NCI-H526 (cell line): ENCODE results near the gene CYP2C8.
"Not testable (repeated sequence)": the region's sequence is repeated elsewhere in the genome, so short reads cannot be mapped to it uniquely, and the experiment has no call there.

Experiments
- DNase-seq, 2 experiments: peaks; one replicate each; lab custom pipeline; 2025; lab: John Stamatoyannopoulos, UW

CYP2C8 gene

DNA sequence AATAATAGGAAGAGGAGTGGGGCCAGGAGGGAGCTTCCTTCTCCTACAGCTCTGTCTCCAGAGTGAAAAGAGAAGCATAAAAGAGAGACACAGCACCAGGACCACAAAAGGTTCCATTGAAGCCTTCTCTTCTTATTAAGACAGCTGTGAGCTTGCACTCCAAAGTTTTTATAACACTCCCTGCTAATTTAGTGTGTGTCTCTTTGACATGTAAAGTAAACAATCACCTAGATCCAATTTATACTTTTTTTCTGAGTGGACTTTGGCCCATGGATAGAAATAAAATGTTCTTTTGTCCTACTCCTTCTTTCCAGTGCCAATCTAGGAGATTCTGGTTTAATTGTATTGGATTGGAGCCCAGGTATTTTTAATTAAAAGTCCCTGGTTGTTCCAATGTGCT is at the start of gene CYP2C8:
Gene CYP2C8 (minus strand): TSS at position 212 of the 400 bp plus-strand sequence. CDS start 95 bp downstream, at position 117.
- DNase-seq = no peak

DNA sequence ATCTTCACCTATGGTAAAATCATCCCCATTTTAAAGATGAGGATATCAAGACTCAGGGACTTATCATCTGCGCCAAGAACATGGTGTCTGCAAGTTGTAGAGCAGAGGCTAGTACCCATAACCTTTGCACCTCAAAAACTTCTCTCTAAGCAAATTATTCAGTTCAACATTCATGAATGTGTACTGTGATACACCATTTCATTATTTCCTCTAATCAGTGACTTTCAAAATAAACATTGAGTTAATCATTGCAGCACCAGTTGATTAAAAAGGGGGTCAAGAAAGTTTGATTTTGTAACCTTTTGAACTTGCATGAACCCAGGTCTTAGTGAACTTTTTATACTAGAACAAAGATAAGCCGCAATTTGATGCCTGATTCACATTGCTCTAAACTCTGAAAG is 47.6 kb upstream of the CYP2C8 start:
- no peak for DNase-seq

DNA sequence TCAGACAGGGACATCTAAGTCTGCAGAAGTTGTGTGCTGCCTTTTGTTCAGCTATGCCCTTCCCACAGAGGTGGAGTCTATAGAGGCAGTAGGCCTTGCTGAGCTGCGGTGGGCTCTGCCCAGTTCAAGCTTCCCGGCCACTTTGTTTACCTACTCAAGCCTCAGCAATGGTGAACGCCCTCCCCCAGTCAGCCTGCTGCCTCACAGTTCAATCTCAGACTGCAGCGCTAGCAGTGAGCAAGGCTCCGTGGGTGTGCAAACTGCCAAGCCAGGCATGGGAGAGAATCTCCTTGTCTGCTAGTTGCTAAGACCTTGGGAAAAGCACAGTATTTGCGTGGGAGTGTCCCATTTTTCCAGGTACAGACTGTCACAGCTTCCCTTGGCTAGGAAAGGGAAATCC is 41.5 kb upstream of the CYP2C8 start:
- DNase-seq = not testable (repeated sequence)

DNA sequence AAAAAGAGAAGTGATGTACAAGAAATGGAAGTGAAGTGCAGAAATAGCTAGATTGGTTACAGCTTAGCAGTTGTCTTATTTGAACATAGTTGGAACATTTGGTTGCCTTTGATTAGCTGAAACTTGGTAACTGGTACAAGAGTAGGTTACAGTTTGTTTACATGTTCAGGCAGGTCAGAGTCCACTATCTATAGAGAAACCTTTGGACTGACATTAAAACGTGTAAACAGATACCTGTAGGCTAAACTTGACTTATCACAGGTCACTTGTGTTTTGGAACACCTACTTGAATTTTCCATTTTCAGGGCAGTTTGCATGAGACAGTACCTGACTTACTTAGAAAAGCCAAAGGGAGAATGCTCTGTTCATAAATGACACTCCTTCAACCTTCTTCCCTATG is 28.5 kb upstream of the CYP2C8 start:
- peak; percentile 42 to 58 for DNase-seq

DNA sequence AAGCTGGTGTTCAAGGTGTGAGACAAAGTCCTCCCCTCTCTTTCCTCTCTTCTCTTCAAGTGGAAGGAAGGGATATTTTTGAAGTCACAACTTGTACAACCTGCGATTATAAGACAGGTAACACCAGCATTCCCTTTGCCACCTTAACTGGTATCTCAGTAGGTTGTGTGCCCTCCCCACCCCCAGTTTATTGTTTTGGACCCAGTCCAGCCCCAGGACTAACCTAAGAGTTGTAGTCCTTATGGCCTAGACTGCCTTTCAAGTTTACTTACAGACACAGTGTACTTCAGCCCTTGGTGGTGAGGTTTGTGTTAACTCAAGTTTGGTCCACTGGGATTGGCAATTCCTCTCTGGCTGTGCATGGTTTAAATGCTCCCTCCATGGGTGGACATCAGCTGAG is 26.8 kb upstream of the CYP2C8 start:
- DNase-seq = no peak

DNA sequence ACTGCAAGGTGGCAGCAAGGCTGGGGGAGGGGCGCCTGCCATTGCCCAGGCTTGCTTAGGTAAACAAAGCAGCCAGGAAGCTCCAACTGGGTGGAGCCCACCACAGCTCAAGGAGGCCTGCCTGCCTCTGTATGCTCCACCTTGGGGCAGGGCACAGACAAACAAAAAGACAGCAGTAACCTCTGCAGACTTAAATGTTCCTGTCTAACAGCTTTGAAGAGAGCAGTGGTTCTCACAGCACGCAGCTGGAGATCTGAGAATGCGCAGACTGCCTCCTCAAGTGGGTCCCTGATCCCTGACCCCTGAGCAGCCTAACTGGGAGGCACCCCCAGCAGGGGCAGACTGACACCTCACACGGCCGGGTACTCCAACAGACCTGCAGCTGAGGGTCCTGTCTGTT is 10.3 kb upstream of the CYP2C8 start:
- DNase-seq = not testable (repeated sequence)

DNA sequence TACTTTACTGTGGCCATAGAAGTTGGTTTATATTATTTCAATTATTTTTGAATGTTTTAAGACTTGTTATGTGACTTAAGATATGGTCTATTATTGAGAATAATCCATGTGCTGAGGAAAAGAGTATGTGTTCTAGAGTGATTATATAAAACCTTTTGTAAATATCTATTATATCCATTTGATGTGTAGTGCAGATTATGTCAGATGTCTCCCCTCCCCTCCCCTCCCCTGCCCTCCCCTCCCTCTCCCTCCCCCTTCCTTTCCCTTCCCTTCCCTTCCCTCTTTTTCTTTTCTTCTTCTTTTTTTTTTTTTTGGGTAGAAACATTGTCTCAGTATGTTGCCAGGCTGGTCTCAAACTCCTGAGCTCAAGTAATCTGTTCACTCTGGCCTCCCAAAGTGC is 8.3 kb upstream of the CYP2C8 start:
- DNase-seq = no peak

DNA sequence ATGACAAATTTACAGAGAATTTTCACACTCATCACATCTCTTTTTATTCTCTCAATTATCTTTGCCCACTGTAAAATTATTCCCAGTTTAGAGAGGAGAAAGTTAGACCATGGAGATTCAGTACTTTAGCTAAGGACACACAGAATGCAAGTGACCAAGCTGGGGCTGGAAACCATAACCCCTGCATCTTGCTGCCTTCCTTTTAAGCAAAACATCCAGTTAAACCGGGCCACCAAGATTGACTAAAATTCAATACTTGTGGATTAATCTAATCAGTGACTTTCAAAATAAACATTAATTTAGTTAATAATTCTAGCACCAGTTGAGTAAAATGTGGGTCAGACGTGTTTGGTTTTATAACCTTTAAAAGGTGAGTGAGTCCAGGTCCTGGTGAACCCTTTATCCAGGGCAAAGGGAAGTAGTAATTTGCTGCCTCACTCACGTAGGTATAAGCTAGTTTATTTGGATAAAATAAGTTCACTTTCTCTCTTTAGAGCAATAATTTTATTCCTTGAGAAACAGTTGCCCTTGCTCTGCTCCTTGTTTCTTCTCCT is 1.9 kb upstream of the CYP2C8 start:
- DNase-seq = no peak

DNA sequence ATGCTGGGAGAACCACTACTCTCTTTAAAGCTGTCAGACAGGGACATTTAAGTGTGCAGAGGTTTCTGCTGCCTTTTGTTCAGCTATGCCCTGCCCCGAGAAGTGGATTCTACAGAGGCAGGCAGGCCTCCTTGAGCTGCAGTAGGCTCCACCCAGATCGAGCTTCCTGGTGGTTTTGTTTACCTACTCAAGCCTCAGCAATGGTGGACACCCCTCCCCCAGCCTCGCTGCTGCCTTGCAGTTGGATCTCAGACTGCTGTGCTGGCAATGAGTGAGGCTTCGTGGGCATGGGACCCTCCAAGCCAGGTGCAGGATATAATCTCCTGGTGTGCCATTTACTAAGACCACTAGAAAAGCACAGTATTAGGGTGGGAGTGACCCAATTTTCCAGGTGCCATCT is 5.2 kb downstream of the CYP2C8 start:
- DNase-seq = not testable (repeated sequence)

DNA sequence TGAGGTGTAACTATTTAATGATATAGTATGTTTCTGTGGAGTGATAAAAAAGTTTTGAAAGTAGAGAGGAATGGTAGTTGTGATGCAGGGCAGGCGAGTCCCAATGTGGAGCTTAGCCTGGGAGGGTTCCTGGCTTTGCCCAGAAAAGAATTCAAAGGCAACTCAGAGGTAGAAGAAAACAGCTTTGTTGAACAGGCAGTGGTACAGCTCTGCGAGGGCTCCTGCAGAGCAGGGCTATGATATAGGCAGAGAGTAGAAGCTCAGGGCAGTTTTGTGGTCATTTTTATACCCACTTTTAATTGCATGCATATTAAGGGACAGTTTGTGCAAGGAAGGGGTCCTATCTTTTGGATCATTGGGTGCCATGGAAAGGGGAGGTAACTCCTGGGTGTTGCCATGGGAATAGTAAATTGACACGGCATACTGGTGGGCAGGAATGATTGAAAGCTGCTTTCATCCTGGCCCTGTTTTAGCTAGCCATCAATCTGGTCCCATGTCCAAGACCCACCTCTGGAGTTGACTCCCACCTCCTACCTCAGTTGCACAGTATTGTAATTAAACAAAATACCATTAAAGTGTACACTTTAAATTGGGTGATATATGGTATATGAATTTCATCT is 12.4 kb downstream of the CYP2C8 start:
- no peak for DNase-seq

DNA sequence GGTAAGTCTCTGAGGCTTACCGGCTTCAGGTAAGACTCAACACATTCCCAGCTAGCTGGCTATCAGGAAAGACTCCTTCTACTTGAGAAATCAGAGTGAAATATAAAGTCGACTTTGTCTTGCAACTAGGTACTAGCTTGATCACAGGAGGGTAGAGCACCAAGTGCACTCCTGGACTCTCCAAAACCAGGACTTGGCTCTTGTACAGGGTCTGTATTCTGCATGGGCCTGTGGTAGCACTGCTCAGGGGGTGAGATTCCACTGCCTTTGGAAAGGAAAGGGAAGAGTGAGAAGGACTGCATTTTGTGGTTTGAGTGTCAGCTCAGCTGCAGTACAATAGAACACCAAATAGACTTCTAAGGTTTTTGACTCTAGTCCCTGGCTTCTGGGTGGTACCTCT is 19.4 kb downstream of the CYP2C8 start:
- DNase-seq = no peak

DNA sequence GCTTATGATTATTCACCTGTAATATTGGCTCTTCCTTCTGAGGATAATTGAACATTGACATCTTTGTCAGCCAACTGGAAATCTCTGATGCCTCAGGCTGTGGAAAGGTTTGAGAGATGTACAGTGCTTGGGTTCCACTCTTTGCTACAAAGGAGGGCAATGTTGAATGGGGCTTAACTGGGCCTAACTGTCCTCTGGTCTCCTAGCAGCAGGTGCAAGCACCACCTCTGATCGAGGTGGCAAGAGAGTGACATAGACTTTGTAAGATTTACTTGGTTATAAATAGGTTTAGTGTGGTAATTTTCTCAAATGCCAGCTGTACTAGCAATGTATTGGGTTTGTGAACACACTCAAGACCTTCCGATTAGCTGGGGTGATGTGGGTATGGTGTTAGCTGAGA is 21.1 kb downstream of the CYP2C8 start:
- no peak for DNase-seq

DNA sequence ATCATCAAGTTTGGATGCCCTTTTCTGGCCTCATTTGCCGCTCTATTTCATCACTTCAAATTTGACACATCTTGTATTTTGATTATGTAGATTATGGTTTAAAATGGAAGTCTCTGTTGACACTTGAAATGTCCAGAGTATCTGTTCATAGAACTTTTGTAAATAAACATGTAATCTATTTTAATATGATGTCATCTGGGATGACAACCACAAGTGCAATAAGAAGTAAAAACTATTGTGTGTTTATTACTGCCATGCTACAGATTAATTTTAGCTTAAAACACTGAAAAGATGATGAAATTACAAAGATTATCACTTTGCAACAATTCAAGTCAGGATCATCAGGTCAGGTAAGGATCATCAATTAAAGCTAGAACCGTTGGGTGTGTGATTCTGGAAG is 30.0 kb downstream of the CYP2C8 start:
- DNase-seq = no peak

DNA sequence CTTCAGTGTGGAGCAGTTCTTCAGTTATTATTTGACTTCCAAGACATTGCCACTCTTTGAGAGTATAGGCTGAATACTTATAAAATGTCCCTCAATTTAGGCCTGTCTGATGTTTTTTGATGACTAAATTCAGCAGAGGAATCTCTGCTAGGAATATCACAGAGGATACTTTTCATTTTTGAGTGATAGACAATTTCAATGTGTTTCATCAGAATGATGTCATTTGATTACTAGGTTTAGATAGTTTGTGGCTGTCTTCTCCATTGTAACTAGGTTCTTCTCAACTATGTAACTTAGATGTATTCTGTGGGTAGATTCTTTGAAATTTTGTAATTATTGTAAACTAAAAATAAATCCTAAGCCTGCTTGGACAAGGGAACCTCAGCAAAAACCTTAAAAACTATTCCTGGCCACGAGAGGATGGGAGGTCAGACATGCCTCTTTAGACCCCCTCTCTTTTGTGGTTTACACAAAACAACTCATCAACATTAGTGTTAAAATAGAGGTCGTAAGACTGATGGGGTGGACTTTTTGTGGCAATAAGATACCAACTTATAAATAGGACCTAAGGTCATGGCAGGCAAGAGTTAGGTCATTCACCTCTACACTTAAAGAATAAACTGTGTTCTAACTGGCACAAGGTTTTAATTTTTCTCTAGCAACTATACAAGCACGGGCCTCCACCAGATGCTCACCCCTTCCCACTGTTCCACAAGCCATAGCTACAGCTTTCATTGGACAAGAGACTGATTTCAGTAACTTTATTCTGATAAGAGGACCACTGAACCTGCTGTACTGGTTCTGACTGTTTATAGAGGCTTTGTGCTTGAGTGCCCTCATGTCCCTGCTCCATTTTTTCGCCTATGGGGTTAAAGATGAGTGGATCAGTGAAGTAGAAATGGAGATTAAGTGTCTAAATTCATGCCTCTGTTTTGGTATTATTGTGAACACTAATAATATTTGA is 33.7 kb downstream of the CYP2C8 start:
- peak in 1 of 2 experiments; percentile 6 for DNase-seq

DNA sequence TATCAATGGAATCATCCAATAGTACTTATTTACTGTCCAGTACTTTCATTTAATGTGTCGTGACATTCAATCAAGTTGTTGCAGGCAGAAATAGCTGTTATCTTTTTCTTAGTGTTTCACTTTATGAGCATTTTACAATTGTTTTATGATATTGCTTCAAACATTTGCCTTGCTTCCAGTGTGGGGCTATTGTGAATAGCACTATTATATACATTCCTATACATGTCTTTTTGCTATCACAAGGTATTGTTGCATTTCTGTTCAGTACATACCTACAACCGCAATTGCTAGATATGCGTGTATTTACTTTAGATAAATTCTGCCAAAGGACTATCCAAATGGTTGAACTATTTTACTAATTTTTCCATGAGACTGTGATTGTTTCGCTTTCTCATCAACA is 34.9 kb downstream of the CYP2C8 start:
- DNase-seq = peak in 1 of 2 experiments; percentile 23

DNA sequence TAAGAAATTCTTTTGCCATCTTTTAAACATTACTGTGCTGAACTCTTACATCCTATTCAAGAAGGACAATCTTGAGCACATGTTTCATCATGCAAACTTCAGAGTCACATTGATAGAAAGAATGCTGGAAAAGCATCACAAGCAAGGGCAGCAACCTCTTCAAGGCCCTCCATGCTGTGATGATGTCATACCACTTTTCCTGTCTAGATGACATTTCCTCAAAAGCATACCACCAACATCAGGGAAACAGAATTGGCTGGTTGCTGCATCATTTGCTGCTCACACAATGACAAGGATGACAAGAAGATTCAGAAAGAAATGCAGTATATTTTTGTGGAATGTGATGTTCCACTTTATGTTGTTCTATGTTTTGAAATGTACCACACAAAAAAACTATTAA is 37.6 kb downstream of the CYP2C8 start:
- DNase-seq = no peak

DNA sequence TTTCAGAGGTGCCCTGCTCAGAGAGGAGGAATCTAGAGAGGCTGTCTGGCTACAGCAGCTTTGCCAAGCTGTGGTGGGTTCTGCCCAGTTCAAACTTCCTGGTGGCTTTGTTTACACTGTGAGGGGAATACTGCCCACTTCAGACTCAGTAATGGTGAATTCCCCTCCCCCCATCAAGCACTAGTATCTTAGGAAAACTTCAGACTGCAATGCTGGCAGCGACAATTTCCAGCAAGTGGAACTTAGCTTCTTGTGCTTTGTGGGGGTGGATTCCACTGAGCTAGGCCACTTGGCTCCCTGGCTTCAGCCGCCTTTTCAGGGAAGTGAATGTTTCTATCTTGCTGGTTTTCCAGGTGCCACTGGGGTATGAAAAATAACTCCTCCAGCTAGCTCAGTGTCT is 42.8 kb downstream of the CYP2C8 start:
- no peak for DNase-seq

DNA sequence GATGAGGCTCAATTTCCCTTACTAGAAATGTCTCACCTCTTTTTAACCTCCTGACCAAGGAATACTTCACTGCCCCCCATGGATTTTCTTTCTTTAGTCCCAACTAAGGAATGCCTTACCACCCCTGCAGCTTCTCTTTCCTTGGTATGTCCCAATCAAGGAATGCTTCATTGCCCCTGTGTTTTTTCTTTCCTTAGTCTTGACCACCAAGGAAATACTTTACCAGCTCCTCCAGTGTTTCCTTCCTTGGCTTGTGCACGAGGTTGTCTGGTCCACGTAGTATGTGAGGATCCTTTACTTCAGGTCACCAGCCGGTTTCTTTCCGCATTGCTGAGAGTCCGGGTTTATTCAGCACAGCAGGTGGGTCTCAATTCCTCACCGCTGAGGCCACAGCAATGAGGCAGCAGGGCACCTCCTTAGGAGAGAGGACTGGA is 71.5 kb downstream of the CYP2C8 start:
- DNase-seq = no peak

DNA sequence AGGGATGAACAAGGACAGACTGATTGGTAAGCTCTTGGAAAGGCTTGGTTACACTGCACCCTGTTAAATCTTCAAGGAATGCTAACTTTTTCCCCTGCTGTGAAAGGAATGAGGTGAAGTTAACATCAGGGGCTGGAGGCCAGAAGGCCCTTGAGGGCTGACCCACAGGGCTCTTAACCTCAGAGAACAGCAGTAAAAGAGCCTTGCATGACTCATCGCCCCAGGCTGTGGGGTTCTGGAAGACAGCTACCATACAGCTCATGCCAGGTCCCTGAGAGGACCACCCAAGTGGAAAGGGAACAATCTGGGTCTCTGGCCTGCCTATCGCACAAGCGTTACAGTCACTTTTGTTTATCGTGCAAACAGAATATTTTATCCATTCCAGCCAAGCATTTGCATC is 76.5 kb downstream of the CYP2C8 start:
- no peak for DNase-seq

DNA sequence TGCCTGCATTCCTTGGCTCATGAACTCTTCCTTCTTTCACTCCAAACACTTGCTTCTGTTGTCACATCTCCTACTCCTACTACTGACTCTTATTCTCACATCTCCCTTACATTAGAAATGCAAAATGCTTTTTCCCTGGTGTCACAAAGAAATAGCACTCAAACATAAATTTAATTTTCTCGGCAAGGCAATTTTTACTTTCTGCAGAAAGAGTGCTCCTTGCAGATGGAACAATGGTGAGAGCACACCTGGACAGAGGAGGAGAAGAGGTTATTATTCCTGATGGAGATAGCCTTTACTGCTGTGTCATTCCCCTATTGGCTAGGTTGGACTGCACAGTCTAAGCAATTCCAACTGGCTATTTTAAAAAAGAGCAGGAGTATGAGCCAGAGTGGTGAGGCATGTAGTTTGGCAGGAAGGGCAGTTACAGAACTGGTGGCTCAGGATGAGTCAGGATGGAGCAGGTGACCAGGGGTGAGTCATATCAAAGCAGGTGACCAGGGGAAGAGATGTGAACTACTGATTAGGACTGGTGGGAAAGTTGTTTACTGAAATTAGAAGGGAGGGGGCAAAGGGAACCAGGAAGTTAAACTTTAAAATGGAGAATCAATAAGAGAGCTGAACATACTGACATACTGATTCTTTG is 77.9 kb downstream of the CYP2C8 start:
- DNase-seq = no peak

DNA sequence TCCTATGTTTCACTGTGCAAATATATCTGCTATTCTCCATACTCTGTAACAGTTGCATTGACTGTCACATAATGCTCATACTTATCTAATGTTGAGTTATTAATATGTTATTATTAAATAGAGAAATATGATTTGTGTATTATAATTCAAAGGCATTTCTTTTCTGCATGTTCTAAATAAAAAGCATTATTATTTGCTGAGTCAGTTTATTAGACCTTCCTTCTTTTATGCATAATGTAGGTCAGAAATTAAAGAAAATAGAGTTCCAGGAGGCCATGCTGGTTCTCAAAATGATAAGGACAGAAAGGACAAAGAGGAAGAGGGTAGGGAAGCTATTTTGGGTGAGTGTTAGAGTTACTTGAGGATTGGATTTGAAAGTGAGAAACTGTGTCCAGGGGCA is 80.1 kb downstream of the CYP2C8 start:
- no peak for DNase-seq
